Panc1 (cell line): Measurements from ENCODE around the gene TAF13. TPM values are rescaled to one million over a fixed set of nuclear protein-coding genes. Genes with fewer than 3 reads are reported as not detected.

Source experiments
- ATAC-seq: fragments of 200-7000 bp; cut with Tn5 transposase; 2 replicates; pipeline ENCODE4 v1.9.1; 2020; ENCODE audit warnings: mild to moderate bottlenecking, moderate library complexity
- BruUV-seq: library from RNA; stranded (reverse); fragments of 400-500 nt; replicated peaks from 2 replicates; lab custom pipeline; 2021; lab: Mats Ljungman, UMichigan
- CTCF ChIA-PET: fragments of 300-600 bp; sonication (Branson Sonifier 250); formaldehyde crosslinking; loops from one replicate; lab custom pipeline; 2022; ENCODE audit warnings: antibody characterized with exemption; lab: Charles Lee
- POLR2A ChIA-PET: fragments of 300-600 bp; sonication (Branson Sonifier 250); formaldehyde crosslinking; loops from one replicate; lab custom pipeline; 2022; ENCODE audit warnings: antibody characterized with exemption; lab: Charles Lee
- DNase-seq: peaks from one replicate; pipeline ENCODE4 v3.0.0-alpha.2; 2010; ENCODE audit warnings: low read depth, low spot score
- H3K27ac ChIP-seq: 2 replicates; pipeline ENCODE4 v1.5.1; 2011; ENCODE audit warnings: mild to moderate bottlenecking, low read length, inconsistent platforms
- H3K27me3 ChIP-seq: fragments of 200-500 bp; sonication (Bioruptor generic); 2 replicates; pipeline ENCODE4 v1.6.0; 2014; ENCODE audit warnings: low read length, inconsistent platforms; ENCODE audit not compliant: control insufficient read depth, insufficient read depth
- H3K36me3 ChIP-seq: fragments of 200-500 bp; sonication (Bioruptor generic); 2 replicates; pipeline ENCODE4 v1.5.1; 2014; ENCODE audit warnings: inconsistent platforms, mild to moderate bottlenecking, low read length, moderate library complexity; ENCODE audit not compliant: control insufficient read depth, insufficient read depth
- H3K4me1 ChIP-seq: 2 replicates; pipeline ENCODE4 v1.5.1; 2011; ENCODE audit warnings: inconsistent platforms, mild to moderate bottlenecking, low read length, moderate library complexity; ENCODE audit not compliant: control insufficient read depth, insufficient read depth
- H3K4me3 ChIP-seq, 2 experiments: 2 replicates each; pipeline ENCODE4 v1.5.1; 2011 to 2012; ENCODE audit warnings: low read depth in 2 of 2, low read length in 2 of 2, mild to moderate bottlenecking in 2 of 2, inconsistent platforms in 1 of 2, moderate library complexity in 1 of 2
- H3K9me3 ChIP-seq: fragments of 200-500 bp; sonication (Bioruptor generic); 2 replicates; pipeline ENCODE4 v1.5.1; 2014; ENCODE audit warnings: low read depth, mild to moderate bottlenecking, inconsistent platforms, low read length, moderate library complexity; ENCODE audit not compliant: control insufficient read depth, insufficient read depth
- POLR2AphosphoS5 ChIP-seq: IDR thresholded peaks from 2 replicates; pipeline ENCODE4 v1.6.1; 2012; ENCODE audit warnings: mild to moderate bottlenecking, low read depth, low read length, moderate library complexity
- SIN3A ChIP-seq: IDR thresholded peaks from 2 replicates; pipeline ENCODE4 v1.6.1; 2012; ENCODE audit warnings: low read depth, mild to moderate bottlenecking, low read length, moderate library complexity, borderline replicate concordance; ENCODE audit not compliant: insufficient read depth
- TCF7L2 ChIP-seq: IDR thresholded peaks from 2 replicates; pipeline ENCODE4 v1.6.1; 2011; ENCODE audit warnings: mild to moderate bottlenecking, low read depth, low read length, inconsistent platforms
- in situ Hi-C: cut with HindIII; loops from 2 replicates; pipeline ENCODE4 v1.10.0; 2016; ENCODE audit warnings: low sequenced_read_pairs, low pct_unique_long_range_greater_than_20kb
- intact Hi-C: fragments of 100-400 bp; cut with micrococcal nuclease; formaldehyde crosslinking; loops from one replicate; pipeline ENCODE4 v1.10.0; 2022; ENCODE audit not compliant: unreplicated experiment
- total RNA-seq: library from RNA; stranded (reverse); gene quantifications from one replicate; pipeline ENCODE4 v1.2.1, GENCODE V29; 2021; ENCODE audit not compliant: unreplicated experiment
- TF ChIP-seq, protein P1 (sequence below): fragments of 450-650 bp; IDR thresholded peaks from 2 replicates; pipeline ENCODE4 v1.5.1; 2017; ENCODE audit warnings: mild to moderate bottlenecking
- TF ChIP-seq, protein P2 (sequence below), 2 experiments: IDR thresholded peaks; 2 replicates each; pipeline ENCODE4 v1.6.1; 2011 to 2012; ENCODE audit warnings: low read depth in 2 of 2, control low read depth in 1 of 2, low read length in 1 of 2, mild to moderate bottlenecking in 1 of 2, moderate library complexity in 1 of 2; ENCODE audit not compliant: insufficient read depth in 1 of 2

Gene TAF13
- total RNA-seq, 1 experiment from 2014 or later = 28.9 TPM

DNA sequence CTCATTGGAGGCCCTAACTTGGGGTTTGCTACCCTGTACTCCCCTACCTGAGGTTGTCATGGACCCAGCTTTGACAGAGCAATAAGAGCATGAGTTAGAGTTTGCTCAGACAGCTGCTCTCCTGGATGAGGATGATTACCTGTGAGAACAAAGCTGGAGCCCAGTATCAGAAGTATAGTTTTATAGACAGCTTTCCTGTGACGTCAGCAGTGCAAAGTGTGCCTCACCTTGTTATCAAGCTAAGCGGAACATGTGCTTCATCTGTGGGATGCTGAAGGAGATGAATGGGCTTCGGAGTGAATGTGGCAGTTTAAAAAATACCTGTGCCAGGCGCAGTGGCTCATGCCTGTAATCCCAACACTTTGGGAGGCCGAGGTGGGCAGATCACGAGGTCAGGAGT lies 28.5 kb downstream of the TAF13 start:
- no peak for DNase-seq
- Histone ChIP-seq H3K27ac (no peak overlapping the region), H3K36me3 (no peaks in the 10 kb centered on the region), H3K9me3 (no peaks in the 10 kb centered on the region), H3K27me3 (no peaks in the 10 kb centered on the region), H3K4me3 (no peak overlapping the region), H3K4me1 (no peaks in the 10 kb centered on the region)
- TF ChIP-seq POLR2AphosphoS5 (no peak), TCF7L2 (no peak), SIN3A (no peak)
- TF ChIP-seq, protein P1, sequence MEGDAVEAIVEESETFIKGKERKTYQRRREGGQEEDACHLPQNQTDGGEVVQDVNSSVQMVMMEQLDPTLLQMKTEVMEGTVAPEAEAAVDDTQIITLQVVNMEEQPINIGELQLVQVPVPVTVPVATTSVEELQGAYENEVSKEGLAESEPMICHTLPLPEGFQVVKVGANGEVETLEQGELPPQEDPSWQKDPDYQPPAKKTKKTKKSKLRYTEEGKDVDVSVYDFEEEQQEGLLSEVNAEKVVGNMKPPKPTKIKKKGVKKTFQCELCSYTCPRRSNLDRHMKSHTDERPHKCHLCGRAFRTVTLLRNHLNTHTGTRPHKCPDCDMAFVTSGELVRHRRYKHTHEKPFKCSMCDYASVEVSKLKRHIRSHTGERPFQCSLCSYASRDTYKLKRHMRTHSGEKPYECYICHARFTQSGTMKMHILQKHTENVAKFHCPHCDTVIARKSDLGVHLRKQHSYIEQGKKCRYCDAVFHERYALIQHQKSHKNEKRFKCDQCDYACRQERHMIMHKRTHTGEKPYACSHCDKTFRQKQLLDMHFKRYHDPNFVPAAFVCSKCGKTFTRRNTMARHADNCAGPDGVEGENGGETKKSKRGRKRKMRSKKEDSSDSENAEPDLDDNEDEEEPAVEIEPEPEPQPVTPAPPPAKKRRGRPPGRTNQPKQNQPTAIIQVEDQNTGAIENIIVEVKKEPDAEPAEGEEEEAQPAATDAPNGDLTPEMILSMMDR = no peak
- TF ChIP-seq, protein P2, sequence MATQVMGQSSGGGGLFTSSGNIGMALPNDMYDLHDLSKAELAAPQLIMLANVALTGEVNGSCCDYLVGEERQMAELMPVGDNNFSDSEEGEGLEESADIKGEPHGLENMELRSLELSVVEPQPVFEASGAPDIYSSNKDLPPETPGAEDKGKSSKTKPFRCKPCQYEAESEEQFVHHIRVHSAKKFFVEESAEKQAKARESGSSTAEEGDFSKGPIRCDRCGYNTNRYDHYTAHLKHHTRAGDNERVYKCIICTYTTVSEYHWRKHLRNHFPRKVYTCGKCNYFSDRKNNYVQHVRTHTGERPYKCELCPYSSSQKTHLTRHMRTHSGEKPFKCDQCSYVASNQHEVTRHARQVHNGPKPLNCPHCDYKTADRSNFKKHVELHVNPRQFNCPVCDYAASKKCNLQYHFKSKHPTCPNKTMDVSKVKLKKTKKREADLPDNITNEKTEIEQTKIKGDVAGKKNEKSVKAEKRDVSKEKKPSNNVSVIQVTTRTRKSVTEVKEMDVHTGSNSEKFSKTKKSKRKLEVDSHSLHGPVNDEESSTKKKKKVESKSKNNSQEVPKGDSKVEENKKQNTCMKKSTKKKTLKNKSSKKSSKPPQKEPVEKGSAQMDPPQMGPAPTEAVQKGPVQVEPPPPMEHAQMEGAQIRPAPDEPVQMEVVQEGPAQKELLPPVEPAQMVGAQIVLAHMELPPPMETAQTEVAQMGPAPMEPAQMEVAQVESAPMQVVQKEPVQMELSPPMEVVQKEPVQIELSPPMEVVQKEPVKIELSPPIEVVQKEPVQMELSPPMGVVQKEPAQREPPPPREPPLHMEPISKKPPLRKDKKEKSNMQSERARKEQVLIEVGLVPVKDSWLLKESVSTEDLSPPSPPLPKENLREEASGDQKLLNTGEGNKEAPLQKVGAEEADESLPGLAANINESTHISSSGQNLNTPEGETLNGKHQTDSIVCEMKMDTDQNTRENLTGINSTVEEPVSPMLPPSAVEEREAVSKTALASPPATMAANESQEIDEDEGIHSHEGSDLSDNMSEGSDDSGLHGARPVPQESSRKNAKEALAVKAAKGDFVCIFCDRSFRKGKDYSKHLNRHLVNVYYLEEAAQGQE (IDR thresholded peaks at IDR 0.05; ENCODE audit: insufficient read depth in 1 of 2, low read depth in 2 of 2, low read length in 1 of 2) = no peak
- CTCF ChIA-PET = no interaction called here
- BruUV-seq = no TSS peak
- in situ Hi-C loops (no loop called here), intact Hi-C loops (no loop called here)
- POLR2A ChIA-PET = no interaction called here
- no peak for ATAC-seq

DNA sequence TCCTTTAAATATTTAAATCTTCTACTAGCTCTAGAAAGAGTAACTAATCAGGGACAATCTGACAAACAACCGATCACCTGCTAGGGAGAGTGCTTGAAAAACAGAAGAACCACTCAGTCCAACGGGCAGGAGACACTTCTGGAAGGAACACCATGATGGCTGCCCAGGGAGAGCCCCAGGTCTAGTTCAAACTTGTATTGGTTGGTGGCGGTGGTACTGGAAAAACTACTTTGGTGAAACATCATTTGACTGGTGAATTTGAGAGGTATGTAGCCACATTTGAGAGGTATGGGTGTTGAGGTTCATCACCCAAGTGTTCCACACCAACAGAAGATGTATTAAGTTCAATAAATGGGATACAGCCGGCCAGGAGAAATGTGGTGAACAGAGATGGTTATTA lies 29.1 kb downstream of the TAF13 start:
- in situ Hi-C loops (no loop called here), intact Hi-C loops (no loop called here)
- BruUV-seq = no TSS peak
- Histone ChIP-seq H3K4me1 (no peaks in the 10 kb centered on the region), H3K9me3 (no peaks in the 10 kb centered on the region), H3K27me3 (no peaks in the 10 kb centered on the region), H3K4me3 (no peak overlapping the region), H3K36me3 (no peaks in the 10 kb centered on the region), H3K27ac (no peak overlapping the region)
- ATAC-seq = no peak
- ChIA-PET CTCF (interaction anchor here (0.7 kb wide), 1 partner anchor 36 kb away, joined by 11 read pairs; no protein-coding TSS in a partner anchor), POLR2A (no interaction called here)
- DNase-seq = no peak
- TF ChIP-seq TCF7L2 = no peak

DNA sequence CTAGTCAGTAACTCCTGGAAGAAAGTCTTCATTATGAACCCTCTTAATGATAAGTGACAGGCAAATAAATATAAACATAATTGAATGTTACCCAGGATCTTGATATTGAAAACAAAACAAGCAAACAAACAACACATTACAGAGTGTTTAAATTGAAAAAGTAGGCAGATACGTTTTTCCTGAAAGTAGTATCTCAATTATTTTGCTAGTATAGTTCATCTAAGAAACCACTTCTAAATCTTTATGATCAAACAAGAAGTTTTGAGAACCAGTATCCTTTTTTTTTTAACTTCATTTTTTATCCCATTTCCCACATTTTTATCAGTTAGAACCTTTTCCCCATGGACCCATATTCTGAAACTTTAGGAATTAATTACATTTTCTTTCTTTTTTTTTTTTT lies 30.2 kb downstream of the TAF13 start:
- no peak for ATAC-seq
- in situ Hi-C loops = no loop called here
- Histone ChIP-seq H3K36me3 (no peaks in the 10 kb centered on the region; the same call in 1 of the 2 replicates), H3K27ac (no peak overlapping the region), H3K9me3 (no peaks in the 10 kb centered on the region), H3K27me3 (no peaks in the 10 kb centered on the region), H3K4me3 (no peak overlapping the region), H3K4me1 (no peaks in the 10 kb centered on the region)
- intact Hi-C loops = no loop called here
- no TSS peak for BruUV-seq
- POLR2A ChIA-PET = no interaction called here
- CTCF ChIA-PET = no interaction called here
- TF ChIP-seq, protein P1 = no peak
- TF ChIP-seq, protein P2 (IDR thresholded peaks at IDR 0.05; ENCODE audit: insufficient read depth in 1 of 2, low read depth in 2 of 2, low read length in 1 of 2) = no peak
- TF ChIP-seq SIN3A = no peak
- TF ChIP-seq TCF7L2 = no peak
- no peak for TF ChIP-seq POLR2AphosphoS5
- DNase-seq = no peak
